ENCODE measurements around the gene U2AF2.

DNA sequence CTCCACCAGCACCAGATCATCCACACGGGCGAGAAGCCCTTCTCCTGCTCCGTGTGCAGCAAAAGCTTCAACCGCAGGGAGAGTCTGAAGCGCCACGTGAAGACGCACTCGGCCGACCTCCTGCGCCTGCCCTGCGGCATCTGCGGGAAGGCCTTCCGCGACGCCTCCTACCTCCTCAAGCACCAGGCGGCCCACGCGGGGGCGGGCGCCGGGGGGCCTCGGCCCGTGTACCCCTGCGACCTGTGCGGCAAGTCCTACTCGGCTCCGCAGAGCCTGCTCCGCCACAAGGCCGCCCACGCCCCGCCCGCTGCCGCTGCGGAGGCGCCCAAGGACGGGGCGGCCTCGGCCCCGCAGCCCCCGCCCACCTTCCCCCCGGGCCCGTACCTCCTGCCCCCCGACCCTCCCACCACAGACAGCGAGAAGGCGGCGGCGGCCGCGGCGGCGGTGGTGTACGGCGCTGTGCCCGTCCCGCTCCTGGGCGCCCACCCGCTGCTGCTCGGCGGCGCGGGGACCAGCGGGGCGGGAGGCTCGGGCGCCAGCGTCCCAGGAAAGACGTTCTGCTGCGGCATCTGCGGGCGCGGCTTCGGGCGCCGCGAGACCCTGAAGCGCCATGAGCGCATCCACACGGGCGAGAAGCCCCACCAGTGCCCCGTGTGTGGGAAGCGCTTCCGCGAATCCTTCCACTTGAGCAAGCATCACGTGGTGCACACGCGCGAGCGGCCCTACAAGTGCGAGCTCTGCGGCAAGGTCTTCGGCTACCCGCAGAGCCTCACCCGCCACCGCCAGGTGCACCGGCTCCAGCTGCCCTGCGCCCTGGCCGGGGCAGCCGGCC, 39.9 kb upstream of the U2AF2 start:
- no peak for TF ChIP-seq GATA2 (IDR thresholded peaks at IDR 0.05; ENCODE audit: low read depth, low read length)
- TF ChIP-seq GATA3 (IDR thresholded peaks at IDR 0.05; ENCODE audit: low read depth, low read length) = no peak

Data from SH-SY5Y (cell line).